IMR-90 (cell line): ENCODE results near the gene PRRC2B. TPM values are rescaled to one million over a fixed set of nuclear protein-coding genes. Genes with fewer than 3 reads are reported as not detected.

ENCODE experiments used
- ATAC-seq: fragments of 200-7000 bp; cut with Tn5 transposase; 2 replicates; pipeline ENCODE4 v1.9.1; 2020; ENCODE audit warnings: low read depth, mild to moderate bottlenecking, moderate library complexity
- BruUV-seq: library from RNA; stranded (reverse); fragments of 400-500 nt; replicated peaks from 2 replicates; lab custom pipeline; 2021; lab: Mats Ljungman, UMichigan
- CTCF ChIA-PET: fragments of 300-600 bp; formaldehyde crosslinking; extraction: SDS; loops from one replicate; lab custom pipeline; 2021; ENCODE audit warnings: antibody characterized with exemption; lab: Yijun Ruan, JAX
- POLR2A ChIA-PET: fragments of 300-600 bp; sonication (Branson Sonifier 250); formaldehyde crosslinking; loops from one replicate; lab custom pipeline; 2022; ENCODE audit warnings: antibody characterized with exemption; ENCODE audit not compliant: unreplicated experiment; lab: Charles Lee
- DNase-seq: peaks from one replicate; pipeline ENCODE4 v3.0.0; 2013
- H2AFZ ChIP-seq: replicated peaks from 2 replicates; pipeline ENCODE3; 2013; ENCODE audit warnings: low read length, mild to moderate bottlenecking; ENCODE audit not compliant: poor library complexity
- H2AK5ac ChIP-seq: 2 replicates; pipeline ENCODE4 v1.6.1; 2013; ENCODE audit warnings: low read depth, low read length, inconsistent platforms
- H2AK9ac ChIP-seq: replicated peaks from 2 replicates; pipeline ENCODE3; 2013; ENCODE audit warnings: mild to moderate bottlenecking, low read depth, low read length, moderate library complexity; ENCODE audit not compliant: poor library complexity
- H2BK120ac ChIP-seq: 2 replicates; pipeline ENCODE4 v1.6.1; 2013; ENCODE audit warnings: low read depth, low read length, inconsistent platforms
- H2BK15ac ChIP-seq: 3 replicates; pipeline ENCODE4 v1.6.1; 2013; ENCODE audit warnings: low read depth, low read length, inconsistent platforms
- H2BK20ac ChIP-seq: 2 replicates; pipeline ENCODE4 v1.6.1; 2013; ENCODE audit warnings: low read depth, mild to moderate bottlenecking, inconsistent platforms, low read length, moderate library complexity
- H2BK5ac ChIP-seq: 2 replicates; pipeline ENCODE4 v1.6.1; 2013; ENCODE audit warnings: mild to moderate bottlenecking, low read depth, low read length, inconsistent platforms; ENCODE audit not compliant: poor library complexity, severe bottlenecking
- H3K14ac ChIP-seq: replicated peaks from 2 replicates; pipeline ENCODE4 v1.6.1; 2013; ENCODE audit warnings: low read depth, low read length, inconsistent platforms
- H3K18ac ChIP-seq: 2 replicates; pipeline ENCODE4 v1.6.1; 2013; ENCODE audit warnings: low read depth, low read length, control low read depth
- H3K23ac ChIP-seq: 2 replicates; pipeline ENCODE4 v1.6.1; 2013; ENCODE audit warnings: low read depth, low read length, inconsistent platforms
- H3K27ac ChIP-seq: 2 replicates; pipeline ENCODE4 v1.5.1; 2013; ENCODE audit warnings: mild to moderate bottlenecking, control low read depth, low read length; ENCODE audit not compliant: insufficient read depth
- H3K27me3 ChIP-seq: 2 replicates; pipeline ENCODE4 v1.6.1; 2013; ENCODE audit warnings: low read length; ENCODE audit not compliant: control insufficient read depth, insufficient read depth
- H3K36me3 ChIP-seq: 2 replicates; pipeline ENCODE4 v1.6.1; 2013; ENCODE audit warnings: low read length, mixed read lengths; ENCODE audit not compliant: control insufficient read depth, insufficient read depth
- H3K4ac ChIP-seq: 2 replicates; pipeline ENCODE4 v1.6.1; 2013; ENCODE audit warnings: low read depth, low read length, inconsistent platforms
- H3K4me1 ChIP-seq: 2 replicates; pipeline ENCODE4 v1.6.1; 2013; ENCODE audit warnings: low read length, mixed read lengths; ENCODE audit not compliant: control insufficient read depth, insufficient read depth
- H3K4me2 ChIP-seq: 2 replicates; pipeline ENCODE4 v1.6.1; 2013; ENCODE audit warnings: low read depth, mild to moderate bottlenecking, control low read depth, low read length, moderate library complexity
- H3K4me3 ChIP-seq: 2 replicates; pipeline ENCODE4 v1.5.1; 2013; ENCODE audit warnings: low read depth, mild to moderate bottlenecking, control low read depth, low read length, moderate library complexity; ENCODE audit not compliant: insufficient read depth
- H3K56ac ChIP-seq: 2 replicates; pipeline ENCODE4 v1.6.1; 2013; ENCODE audit warnings: low read length, inconsistent platforms; ENCODE audit not compliant: insufficient read depth; ENCODE audit errors: extremely low read depth
- H3K79me1 ChIP-seq, 2 experiments: 2 replicates each; pipeline ENCODE4 v1.6.1; 2013; ENCODE audit warnings: low read length in 2 of 2, inconsistent platforms in 1 of 2, low read depth in 1 of 2
- H3K9ac ChIP-seq: 2 replicates; pipeline ENCODE4 v1.6.1; 2013; ENCODE audit warnings: low read depth, low read length, control low read depth
- H3K9me1 ChIP-seq: 2 replicates; pipeline ENCODE4 v1.6.1; 2013; ENCODE audit warnings: low read length, inconsistent platforms; ENCODE audit not compliant: insufficient read depth
- H3K9me3 ChIP-seq: 2 replicates; pipeline ENCODE4 v1.6.1; 2013; ENCODE audit warnings: low read length; ENCODE audit not compliant: control insufficient read depth, insufficient read depth
- H4K20me1 ChIP-seq: 2 replicates; pipeline ENCODE4 v1.6.1; 2013; ENCODE audit warnings: low read length, inconsistent platforms; ENCODE audit not compliant: insufficient read depth
- H4K5ac ChIP-seq: 2 replicates; pipeline ENCODE4 v1.6.1; 2013; ENCODE audit warnings: mild to moderate bottlenecking, low read depth, low read length, control low read depth
- H4K8ac ChIP-seq, 2 experiments: 2 replicates each; pipeline ENCODE4 v1.6.1; 2013; ENCODE audit warnings: low read depth in 2 of 2, low read length in 2 of 2, control low read depth in 1 of 2, inconsistent platforms in 1 of 2
- H4K91ac ChIP-seq: 2 replicates; pipeline ENCODE4 v1.6.1; 2013; ENCODE audit warnings: low read depth, low read length, inconsistent platforms; ENCODE audit not compliant: insufficient read depth
- BHLHE40 ChIP-seq: fragments of 150-350 bp; IDR thresholded peaks from 2 replicates; pipeline ENCODE4 v1.6.1; 2016; ENCODE audit warnings: mild to moderate bottlenecking, low read depth, low read length
- CEBPB ChIP-seq: IDR thresholded peaks from 2 replicates; pipeline ENCODE4 v1.6.1; 2012; ENCODE audit warnings: low read depth, low read length, improper control_type of control experiment
- CHD1 ChIP-seq: IDR thresholded peaks from 2 replicates; pipeline ENCODE4 v1.6.1; 2012; ENCODE audit warnings: low read depth, low read length, improper control_type of control experiment
- CTCF ChIP-seq: conservative IDR thresholded peaks from 2 replicates; pipeline ENCODE4 v1.5.1; 2012; ENCODE audit warnings: mild to moderate bottlenecking, low read depth, low read length, improper control_type of control experiment
- ELK1 ChIP-seq: fragments of 150-350 bp; IDR thresholded peaks from 2 replicates; pipeline ENCODE4 v1.6.1; 2016; ENCODE audit warnings: low read depth, mild to moderate bottlenecking, low read length, moderate library complexity, borderline replicate concordance
- FOS ChIP-seq: fragments of 150-350 bp; IDR thresholded peaks from 2 replicates; pipeline ENCODE4 v1.6.1; 2016; ENCODE audit warnings: low read depth, low read length
- MAFK ChIP-seq: IDR thresholded peaks from 2 replicates; pipeline ENCODE4 v1.6.1; 2012; ENCODE audit warnings: low read depth, low read length, improper control_type of control experiment
- MAZ ChIP-seq: IDR thresholded peaks from 2 replicates; pipeline ENCODE4 v1.6.1; 2012; ENCODE audit warnings: low read depth, mild to moderate bottlenecking, low read length, improper control_type of control experiment, moderate library complexity, borderline replicate concordance
- MXI1 ChIP-seq: IDR thresholded peaks from 2 replicates; pipeline ENCODE4 v1.6.1; 2012; ENCODE audit warnings: low read depth, mild to moderate bottlenecking, low read length, moderate library complexity, borderline replicate concordance
- NFE2L2 ChIP-seq: fragments of 150-350 bp; IDR thresholded peaks from 2 replicates; pipeline ENCODE4 v1.6.1; 2016; ENCODE audit warnings: low read depth, mild to moderate bottlenecking, low read length
- POLR2A ChIP-seq: IDR thresholded peaks from 2 replicates; pipeline ENCODE4 v1.6.1; 2012; ENCODE audit warnings: mild to moderate bottlenecking, low read depth, low read length
- RAD21 ChIP-seq: IDR thresholded peaks from 2 replicates; pipeline ENCODE4 v1.6.1; 2012; ENCODE audit warnings: low read length, improper control_type of control experiment
- RCOR1 ChIP-seq: IDR thresholded peaks from 2 replicates; pipeline ENCODE4 v1.6.1; 2012; ENCODE audit warnings: mild to moderate bottlenecking, low read length, improper control_type of control experiment; ENCODE audit not compliant: insufficient replicate concordance
- RFX5 ChIP-seq: IDR thresholded peaks from 2 replicates; pipeline ENCODE4 v1.8.0; 2012; ENCODE audit warnings: low read depth, mild to moderate bottlenecking, low read length, moderate library complexity
- SMC3 ChIP-seq: fragments of 150-350 bp; IDR thresholded peaks from 2 replicates; pipeline ENCODE4 v1.6.1; 2016; ENCODE audit warnings: low read depth, mild to moderate bottlenecking, antibody characterized with exemption, low read length, moderate library complexity
- USF2 ChIP-seq: fragments of 150-350 bp; IDR thresholded peaks from 2 replicates; pipeline ENCODE4 v1.6.1; 2017; ENCODE audit warnings: mild to moderate bottlenecking, antibody characterized with exemption, low read length, low read depth
- WGBS, 2 experiments: methylation state at CpG; one replicate each; pipeline versions ENCODE4 v1.1.5 to v1.1.7; 2013; ENCODE audit warnings: missing lambda C conversion rate in 2 of 2; ENCODE audit not compliant: insufficient read length in 1 of 2; ENCODE audit errors: extremely low coverage in 2 of 2; 5-methylcytosine and 5-hydroxymethylcytosine counted together
- dilution Hi-C: fragments of 300-500 bp; cut with HindIII; formaldehyde crosslinking; loops from one replicate; pipeline ENCODE4 v1.14.3; 2018; ENCODE audit warnings: low sequenced_read_pairs; ENCODE audit not compliant: unreplicated experiment
- in situ Hi-C: fragments of 300-500 bp; cut with MboI; formaldehyde crosslinking; loops from 3 replicates; pipeline ENCODE4 v1.14.3; 2019; ENCODE audit warnings: low sequenced_read_pairs, inconsistent platforms, mixed read lengths
- intact Hi-C: fragments of 100-400 bp; cut with micrococcal nuclease; formaldehyde crosslinking; loops from 2 replicates; pipeline ENCODE4 v1.10.0; 2022
- polyA plus RNA-seq, 3 experiments: library from polyadenylated mRNA; depleted of rRNA; stranded (reverse); fragments of >200 nt; gene quantifications; 2 replicates each; pipeline ENCODE4 v1.2.3, GENCODE V29; 2012; ENCODE audit warnings: low replicate concordance in 1 of 3
- total RNA-seq: library from RNA; depleted of rRNA; stranded (reverse); fragments of >200 nt; gene quantifications from 2 replicates; pipeline ENCODE4 v1.2.3, GENCODE V29; 2012

The PRRC2B gene
- total and polyA plus RNA-seq, 2 of the 4 experiments (the other 2 are of a cell fraction): 19.4 to 39.1 TPM

GRCh38 chr9:131520503-131520902 is 126.6 kb downstream of the PRRC2B start:
- Histone ChIP-seq H3K4me3 (no peak overlapping the region), H3K27me3 (no peaks in the 10 kb centered on the region), H3K18ac (no peak overlapping the region), H3K79me1 (no peaks in the 10 kb centered on the region), H3K9me3 (no peaks in the 10 kb centered on the region), H4K91ac (no peak overlapping the region), H4K20me1 (peaks cover 9% of the 10 kb centered on the region; the same call in 1 of the 2 replicates), H3K27ac (no peak overlapping the region), H2AK9ac (no peak overlapping the region), H2BK120ac (no peak overlapping the region), H2BK20ac (no peak overlapping the region), H2AK5ac (no peak overlapping the region), H2AFZ (no peak overlapping the region), H3K36me3 (peaks cover 79% of the 10 kb centered on the region), H2BK5ac (no peak overlapping the region), H3K4me2 (no peak overlapping the region), H2BK15ac (no peak overlapping the region), H4K5ac (no peak overlapping the region), H4K8ac (no peak overlapping the region), H3K23ac (no peak overlapping the region), H3K14ac (no peak overlapping the region), H3K56ac (no peak overlapping the region), H3K9ac (no peak overlapping the region), H3K4me1 (no peaks in the 10 kb centered on the region), H3K4ac (no peak overlapping the region), H3K9me1 (no peaks in the 10 kb centered on the region)
- CTCF ChIA-PET: no interaction called here
- 100% methylated on average over 1 of the region's 16 CpGs; no CpG with 5 or more reads in 1 of the 2 experiments for WGBS, 2 experiments
- no TSS peak for BruUV-seq
- intact Hi-C loops: no loop called here
- TF ChIP-seq NFE2L2 (no peak), CTCF (no peak), MAZ (no peak), ELK1 (no peak), FOS (no peak), MAFK (no peak), BHLHE40 (no peak), MXI1 (no peak), RAD21 (no peak), USF2 (no peak), RFX5 (no peak), POLR2A (no peak), SMC3 (no peak), CEBPB (no peak), CHD1 (no peak), RCOR1 (no peak)
- DNase-seq: no peak
- dilution Hi-C loops: no loop called here
- in situ Hi-C loops: no loop called here
- POLR2A ChIA-PET: no interaction called here
- ATAC-seq: no peak
